Vagina (tissue), 2 donors: Measurements from ENCODE around the gene HOXD13.

Experiments used
- POLR2A ChIP-seq, 2 donors: fragments of 450-650 bp; IDR thresholded peaks; one replicate each; pipeline ENCODE4 v1.6.1; 2017; ENCODE audit warnings: antibody characterized with exemption in 2 of 2, mild to moderate bottlenecking in 2 of 2, moderate library complexity in 2 of 2
- POLR2AphosphoS5 ChIP-seq, 2 donors: sonication (generic); formaldehyde crosslinking; IDR thresholded peaks; one replicate each; pipeline ENCODE4 v1.9.0; 2017; ENCODE audit warnings: antibody characterized with exemption in 2 of 2, mild to moderate bottlenecking in 2 of 2, low read depth in 1 of 2; ENCODE audit not compliant: insufficient read depth in 1 of 2
- TF ChIP-seq, protein P1 (sequence below), 3 experiments: fragments of 450-650 bp in 2 of 3; fragments of 200-600 bp in 1 of 3; sonication (generic) in 1 of 3; IDR thresholded peaks; one replicate each; pipeline ENCODE4 v1.5.1; 2017 to 2019; ENCODE audit warnings: antibody characterized with exemption in 3 of 3, mild to moderate bottlenecking in 2 of 3, moderate library complexity in 2 of 3

DNA sequence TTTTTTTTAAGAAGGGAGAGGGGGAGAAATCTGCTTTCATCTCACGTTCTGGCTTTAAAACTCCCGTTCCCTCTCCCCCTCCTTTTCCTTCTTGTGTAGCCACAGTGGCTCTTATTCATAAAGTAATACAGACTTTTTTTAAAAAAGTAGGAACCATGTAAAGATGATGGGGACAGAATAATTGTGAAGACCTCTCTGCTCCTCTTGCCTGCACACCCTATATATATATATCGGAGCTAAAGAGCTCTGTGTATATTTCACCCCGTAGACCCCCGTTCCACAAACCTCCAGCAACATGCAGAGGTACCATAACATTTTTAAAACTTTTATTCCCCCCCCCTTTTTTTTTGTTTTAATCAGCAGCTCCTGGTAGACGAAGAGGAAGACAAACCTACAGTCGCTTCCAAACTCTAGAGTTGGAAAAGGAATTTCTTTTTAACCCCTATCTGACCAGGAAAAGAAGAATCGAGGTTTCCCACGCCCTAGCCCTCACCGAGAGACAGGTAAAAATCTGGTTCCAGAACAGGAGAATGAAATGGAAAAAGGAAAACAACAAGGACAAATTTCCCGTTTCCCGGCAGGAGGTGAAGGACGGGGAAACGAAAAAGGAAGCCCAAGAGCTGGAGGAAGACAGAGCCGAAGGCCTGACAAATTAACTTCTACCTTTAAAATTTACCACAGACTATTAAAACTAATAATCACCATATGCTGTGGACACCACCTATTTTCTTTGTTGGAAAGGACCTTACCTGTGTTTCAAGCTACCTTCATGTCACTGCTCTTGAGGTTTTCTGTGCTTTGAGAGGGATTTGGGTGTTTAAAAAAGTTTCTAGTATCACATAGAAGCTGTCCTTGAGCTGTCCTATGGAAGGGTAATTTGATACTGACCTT is 38.7 kb downstream of the HOXD13 start:
- TF ChIP-seq, protein P1, sequence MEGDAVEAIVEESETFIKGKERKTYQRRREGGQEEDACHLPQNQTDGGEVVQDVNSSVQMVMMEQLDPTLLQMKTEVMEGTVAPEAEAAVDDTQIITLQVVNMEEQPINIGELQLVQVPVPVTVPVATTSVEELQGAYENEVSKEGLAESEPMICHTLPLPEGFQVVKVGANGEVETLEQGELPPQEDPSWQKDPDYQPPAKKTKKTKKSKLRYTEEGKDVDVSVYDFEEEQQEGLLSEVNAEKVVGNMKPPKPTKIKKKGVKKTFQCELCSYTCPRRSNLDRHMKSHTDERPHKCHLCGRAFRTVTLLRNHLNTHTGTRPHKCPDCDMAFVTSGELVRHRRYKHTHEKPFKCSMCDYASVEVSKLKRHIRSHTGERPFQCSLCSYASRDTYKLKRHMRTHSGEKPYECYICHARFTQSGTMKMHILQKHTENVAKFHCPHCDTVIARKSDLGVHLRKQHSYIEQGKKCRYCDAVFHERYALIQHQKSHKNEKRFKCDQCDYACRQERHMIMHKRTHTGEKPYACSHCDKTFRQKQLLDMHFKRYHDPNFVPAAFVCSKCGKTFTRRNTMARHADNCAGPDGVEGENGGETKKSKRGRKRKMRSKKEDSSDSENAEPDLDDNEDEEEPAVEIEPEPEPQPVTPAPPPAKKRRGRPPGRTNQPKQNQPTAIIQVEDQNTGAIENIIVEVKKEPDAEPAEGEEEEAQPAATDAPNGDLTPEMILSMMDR (IDR thresholded peaks at IDR 0.05), result no peak
- TF ChIP-seq POLR2AphosphoS5 (IDR thresholded peaks at IDR 0.05; ENCODE audit: insufficient read depth in 1 of 2, low read depth in 1 of 2), result no peak
- TF ChIP-seq POLR2A (IDR thresholded peaks at IDR 0.05), result no peak
